ENCODE data around the gene PAPLN.

PAPLN gene

GRCh38 chr14:73248108-73248868, 11.0 kb downstream of the PAPLN start:
- TF ChIP-seq ZFX (IDR thresholded peaks at IDR 0.05): no peak
- TF ChIP-seq CTCF (conservative IDR thresholded peaks at IDR 0.05): no peak
- no peak overlapping the region for H3K27ac ChIP-seq

GRCh38 chr14:73249108-73249507, 11.8 kb downstream of the PAPLN start:
- no peak overlapping the region for H3K27ac ChIP-seq

GRCh38 chr14:73249564-73250316, 12.4 kb downstream of the PAPLN start:
- TF ChIP-seq CTCF (conservative IDR thresholded peaks at IDR 0.05): no peak
- no peak for TF ChIP-seq ZFX (IDR thresholded peaks at IDR 0.05)
- no peak overlapping the region for H3K27ac ChIP-seq

More at GRCh38 chr14:73249108-73249507, 11.8 kb downstream of the PAPLN start:
- TF ChIP-seq ZFX (IDR thresholded peaks at IDR 0.05) (no peak), CTCF (conservative IDR thresholded peaks at IDR 0.05) (no peak)

GRCh38 chr14:73250317-73250713, 13.0 kb downstream of the PAPLN start:
- no peak overlapping the region for H3K27ac ChIP-seq
- TF ChIP-seq ZFX (IDR thresholded peaks at IDR 0.05): no peak
- TF ChIP-seq CTCF (conservative IDR thresholded peaks at IDR 0.05): no peak

GRCh38 chr14:73250781-73251500, 13.6 kb downstream of the PAPLN start:
- TF ChIP-seq ZFX (IDR thresholded peaks at IDR 0.05) (no peak), CTCF (conservative IDR thresholded peaks at IDR 0.05) (no peak)
- no peak overlapping the region for H3K27ac ChIP-seq

GRCh38 chr14:73251516-73252215, 14.4 kb downstream of the PAPLN start:
- TF ChIP-seq ZFX (IDR thresholded peaks at IDR 0.05) (no peak), CTCF (conservative IDR thresholded peaks at IDR 0.05) (no peak)
- H3K27ac ChIP-seq: no peak overlapping the region

All from C4-2B (cell line).